Stomach (tissue), 9 donors: ENCODE results near the gene ZRSR2. TPM values are rescaled to one million over a fixed set of nuclear protein-coding genes. Genes with fewer than 3 reads are reported as not detected.

Experiments used
- DNase-seq, 2 donors: peaks; one replicate each; pipeline versions ENCODE4 v3.0.0 to v3.0.0-alpha.2; 2013 to 2019
- H3K27ac ChIP-seq, 5 donors: fragments of 200-600 bp in 4 of 5; sonication (generic) in 4 of 5; one replicate each; pipeline ENCODE4 v1.5.1; 2013 to 2019; ENCODE audit warnings: mild to moderate bottlenecking in 1 of 5, moderate library complexity in 1 of 5
- H3K27me3 ChIP-seq, 3 donors: fragments of 200-600 bp; sonication (generic); one replicate each; pipeline ENCODE4 v1.5.1; 2017 to 2019; ENCODE audit warnings: mixed run types in 1 of 3
- H3K36me3 ChIP-seq, 4 donors: fragments of 200-600 bp; sonication (generic); 1 replicate in 3 of 4; 2 replicates in 1 of 4; pipeline ENCODE4 v1.5.1; 2016 to 2019
- H3K4me1 ChIP-seq, 4 donors: fragments of 200-600 bp; sonication (generic); one replicate each; pipeline ENCODE4 v1.5.1; 2016 to 2019
- H3K4me3 ChIP-seq, 4 donors: fragments of 200-600 bp; sonication (generic) in 3 of 4; one replicate each; pipeline ENCODE4 v1.5.1; 2016 to 2019; ENCODE audit warnings: mild to moderate bottlenecking in 1 of 4
- H3K9me3 ChIP-seq, 4 donors: fragments of 200-600 bp; sonication (generic); one replicate each; pipeline ENCODE4 v1.5.1; 2016 to 2019
- CTCF ChIP-seq, 7 experiments: fragments of 450-650 bp in 4 of 7; fragments of 200-600 bp in 3 of 7; sonication (generic) in 3 of 7; IDR thresholded peaks; one replicate each; pipeline ENCODE4 v1.5.1; 2016 to 2019; ENCODE audit warnings: antibody characterized with exemption in 7 of 7, control low read depth in 2 of 7, mild to moderate bottlenecking in 1 of 7
- EP300 ChIP-seq: sonication (generic); formaldehyde crosslinking; IDR thresholded peaks from one replicate; pipeline ENCODE4 v1.6.1; 2017; ENCODE audit warnings: antibody characterized with exemption
- POLR2A ChIP-seq, 4 donors: fragments of 450-650 bp; IDR thresholded peaks; one replicate each; pipeline ENCODE4 v1.6.1; 2016; ENCODE audit warnings: antibody characterized with exemption in 4 of 4, control low read depth in 2 of 4, mild to moderate bottlenecking in 1 of 4, moderate library complexity in 1 of 4
- POLR2AphosphoS5 ChIP-seq, 3 donors: sonication (generic); formaldehyde crosslinking; IDR thresholded peaks; one replicate each; pipeline ENCODE4 v1.6.1; 2016; ENCODE audit warnings: antibody characterized with exemption in 3 of 3
- WGBS, 5 donors: extraction: QIAGEN DNeasy Blood & Tissue Kit in 3 of 5; methylation state at CpG; one replicate each; pipeline versions ENCODE4 v1.1.5 to v1.1.7; 2013 to 2018; 5-methylcytosine and 5-hydroxymethylcytosine counted together
- intact Hi-C: fragments of 100-400 bp; cut with DNase I; formaldehyde crosslinking; loops from one replicate; pipeline ENCODE4 v1.15.1; 2023; ENCODE audit warnings: low total_unique reads
- polyA plus RNA-seq, 3 donors: library from polyadenylated mRNA; stranded (reverse); fragments of 200-250 nt; gene quantifications; one replicate each; pipeline ENCODE4 v1.2.3, GENCODE V29; 2013
- total RNA-seq, 5 donors: library from RNA; depleted of rRNA; stranded (reverse); fragments of >200 nt; gene quantifications; one replicate each; pipeline versions ENCODE4 v1.1.0 to v1.2.3, GENCODE V29; 2014 to 2016
- donor health status: healthy with polysubstance abuse.
- donor health status: Bipolar disorder and iron deficiency.
- donor health status: healthy.

The ZRSR2 gene
- total and polyA plus RNA-seq, 8 donors: 1.4 to 26.4 (median 14.1) TPM

GRCh38 chrX:15870310-15870709 lies 80.0 kb downstream of the ZRSR2 start:
- Histone ChIP-seq H3K27me3 (peaks cover 0 to 20% (median 4%) of the 10 kb centered on the region in 3 donors), H3K4me1 (no peaks in the 10 kb centered on the region), H3K9me3 (no peaks in the 10 kb centered on the region), H3K4me3 (no peak overlapping the region), H3K27ac (no peak overlapping the region), H3K36me3 (no peaks in the 10 kb centered on the region)
- TF ChIP-seq CTCF (IDR thresholded peaks at IDR 0.05) (no peak), EP300 (no peak), POLR2AphosphoS5 (IDR thresholded peaks at IDR 0.05) (no peak), POLR2A (IDR thresholded peaks at IDR 0.05) (no peak)
- intact Hi-C loops: no loop called here
- whole genome bisulfite sequencing, 5 donors: 59 to 74% (median 65%) methylated on average over 4 of the region's 4 CpGs
- no peak for DNase-seq

Other genes starting within 250 kb of the ZRSR2 start
- 1 to 10 TPM in 3 of 5 donors, not detected in 2; 1.0 to 8.1 (median 1.2) TPM for gene ACE2, start 189.5 kb upstream of the ZRSR2 start, total RNA-seq
- 1 to 10 TPM in 1 of 3 donors, under 1 TPM in 2; 0.25 to 1.1 (median 0.70) TPM for gene ACE2, start 189.5 kb upstream of the ZRSR2 start, polyA plus RNA-seq
- 1 to 10 TPM in 2 of 5 donors, not detected in 3; 2.4 to 8.5 TPM for gene CLTRN, start 125.7 kb upstream of the ZRSR2 start, total RNA-seq
- gene CLTRN, start 125.7 kb upstream of the ZRSR2 start, polyA plus RNA-seq: 1 to 10 TPM; 2.4 to 5.4 (median 3.5) TPM
- gene CA5B, start 52.2 kb upstream of the ZRSR2 start, total RNA-seq: 100 to 1,000 TPM in 1 of 5 donors, 10 to 100 TPM in 3, not detected in 1; 17.6 to 102 (median 26.5) TPM
- 1 to 10 TPM; 1.2 to 1.7 (median 1.3) TPM for gene CA5B, start 52.2 kb upstream of the ZRSR2 start, polyA plus RNA-seq
- 100 to 1,000 TPM in 1 of 5 donors, 10 to 100 TPM in 3, 1 to 10 TPM in 1; 8.1 to 146 (median 53.6) TPM for gene AP1S2, start 64.3 kb downstream of the ZRSR2 start, total RNA-seq
- gene AP1S2, start 64.3 kb downstream of the ZRSR2 start, polyA plus RNA-seq: 10 to 100 TPM; 12.1 to 15.8 (median 14.9) TPM